A549 (cell line): ENCODE measurements around the gene GPATCH1. TPM values are rescaled to one million over a fixed set of nuclear protein-coding genes. Genes with fewer than 3 reads are reported as not detected.

Source experiments
- ATAC-seq, 2 experiments: fragments of 200-7000 bp in 1 of 2; fragments of >200 bp in 1 of 2; cut with Nextera tagmentation in 1 of 2; cut with Tn5 transposase in 1 of 2; 3 replicates each; pipeline versions ENCODE4 v1.8.0 to v1.9.1; 2018 to 2020; ENCODE audit warnings: mild to moderate bottlenecking in 1 of 2, moderate library complexity in 1 of 2
- CTCF ChIA-PET: fragments of 300-600 bp; sonication (Branson Sonifier 250); formaldehyde crosslinking; extraction: SDS; loops from one replicate; lab custom pipeline; 2021; ENCODE audit warnings: antibody characterized with exemption, inconsistent platforms; lab: Yijun Ruan, JAX
- POLR2A ChIA-PET: fragments of 350-600 bp; formaldehyde crosslinking; extraction: SDS; loops from one replicate; lab custom pipeline; 2021; ENCODE audit warnings: antibody characterized with exemption, inconsistent platforms; lab: Yijun Ruan, JAX
- DNase-seq, 2 experiments: peaks; one replicate each; pipeline versions ENCODE4 v3.0.0 to v3.0.0-alpha.2; 2011 to 2016; ENCODE audit warnings: low read depth in 1 of 2, low spot score in 1 of 2
- FAIRE-seq: peaks from 2 replicates; lab custom pipeline; 2011; peaks lifted over from hg19 to GRCh38; lab: Jason Lieb, UNC
- H3K27ac ChIP-seq, 2 experiments: fragments of >200 bp; sonication (Bioruptor Twin); formaldehyde crosslinking; 3 replicates each; pipeline ENCODE4 v1.5.1; 2016 to 2017
- H3K4me1 ChIP-seq: fragments of >200 bp; sonication (Bioruptor Twin); formaldehyde crosslinking; 3 replicates; pipeline ENCODE4 v1.6.1; 2016
- H3K4me2 ChIP-seq: fragments of >200 bp; sonication (Bioruptor Twin); formaldehyde crosslinking; 3 replicates; pipeline ENCODE4 v1.6.1; 2016
- H3K4me3 ChIP-seq: fragments of >200 bp; sonication (Bioruptor Twin); formaldehyde crosslinking; 3 replicates; pipeline ENCODE4 v1.5.1; 2016
- H3K9me3 ChIP-seq: fragments of >200 bp; sonication (Bioruptor Twin); formaldehyde crosslinking; 3 replicates; pipeline ENCODE4 v1.6.1; 2016
- CBX8 ChIP-seq: fragments of 200-600 bp; sonication (generic); IDR thresholded peaks from 2 replicates; pipeline ENCODE4 v1.6.1; 2016
- CEBPB ChIP-seq, 2 experiments: fragments of >200 bp in 1 of 2; sonication (Bioruptor Twin) in 1 of 2; formaldehyde crosslinking in 1 of 2; IDR thresholded peaks; 2 replicates each; pipeline ENCODE4 v1.6.1; 2012 to 2016
- CHD2 ChIP-seq: fragments of 150-350 bp; IDR thresholded peaks from 2 replicates; pipeline ENCODE4 v1.6.1; 2014; ENCODE audit warnings: low read length; ENCODE audit not compliant: partially characterized antibody
- CHD4 ChIP-seq: fragments of 200-600 bp; sonication (generic); IDR thresholded peaks from 2 replicates; pipeline ENCODE4 v1.6.1; 2016; ENCODE audit warnings: antibody characterized with exemption, mild to moderate bottlenecking, borderline replicate concordance
- CTCF ChIP-seq: fragments of >200 bp; sonication (Bioruptor Twin); formaldehyde crosslinking; IDR thresholded peaks from 3 replicates; pipeline ENCODE4 v1.5.1; 2016
- EHF ChIP-seq: fragments of 250-450 bp; sonication (Bioruptor Pico); IDR thresholded peaks from 2 replicates; pipeline ENCODE4 v1.5.0; 2020; ENCODE audit warnings: mild to moderate bottlenecking
- EHMT2 ChIP-seq: fragments of 200-600 bp; sonication (generic); IDR thresholded peaks from 2 replicates; pipeline ENCODE4 v1.6.1; 2016; ENCODE audit warnings: antibody characterized with exemption, low read depth, mild to moderate bottlenecking, moderate library complexity
- EP300 ChIP-seq, 2 experiments: fragments of >200 bp; sonication (Bioruptor Twin); formaldehyde crosslinking; IDR thresholded peaks; 2 replicates in 1 of 2; 3 replicates in 1 of 2; pipeline ENCODE4 v1.6.1; 2016 to 2017
- FOXS1 ChIP-seq: fragments of 250-450 bp; sonication (Bioruptor Pico); IDR thresholded peaks from 2 replicates; pipeline ENCODE4 v1.5.0; 2020; ENCODE audit warnings: mild to moderate bottlenecking, moderate library complexity
- HDAC2 ChIP-seq: fragments of 200-600 bp; sonication (generic); IDR thresholded peaks from 2 replicates; pipeline ENCODE4 v1.6.1; 2016
- HOXB13 ChIP-seq: fragments of 250-450 bp; sonication (Bioruptor Pico); IDR thresholded peaks from 2 replicates; pipeline ENCODE4 v1.5.0; 2020; ENCODE audit warnings: low read depth, mild to moderate bottlenecking, moderate library complexity
- JUN ChIP-seq, 2 experiments: fragments of >200 bp; sonication (Bioruptor Twin); formaldehyde crosslinking; IDR thresholded peaks; 2 replicates in 1 of 2; 3 replicates in 1 of 2; pipeline ENCODE4 v1.6.1; 2016 to 2017
- KDM1A ChIP-seq: fragments of 200-600 bp; sonication (generic); IDR thresholded peaks from 2 replicates; pipeline ENCODE4 v1.6.1; 2016; ENCODE audit warnings: low read depth, mild to moderate bottlenecking
- MAFK ChIP-seq: fragments of 450-650 bp; IDR thresholded peaks from 2 replicates; pipeline ENCODE4 v1.6.1; 2014; ENCODE audit not compliant: partially characterized antibody
- MYC ChIP-seq: IDR thresholded peaks from 2 replicates; pipeline ENCODE4 v1.6.1; 2012; ENCODE audit warnings: mild to moderate bottlenecking, inconsistent platforms, low read length, improper control_type of control experiment, borderline replicate concordance
- PBX3 ChIP-seq: IDR thresholded peaks from 2 replicates; pipeline ENCODE4 v1.6.1; 2012
- POLR2A ChIP-seq: IDR thresholded peaks from 2 replicates; pipeline ENCODE4 v1.6.1; 2012; ENCODE audit warnings: mild to moderate bottlenecking, low read length
- RAD21 ChIP-seq, 2 experiments: fragments of >200 bp in 1 of 2; sonication (Bioruptor Twin) in 1 of 2; formaldehyde crosslinking in 1 of 2; IDR thresholded peaks in 1 of 2; conservative IDR thresholded peaks in 1 of 2; 2 replicates in 1 of 2; 3 replicates in 1 of 2; pipeline ENCODE4 v1.6.1; 2012 to 2018; ENCODE audit warnings: inconsistent platforms in 1 of 2
- RARB ChIP-seq: fragments of 250-450 bp; sonication (Bioruptor Pico); IDR thresholded peaks from 2 replicates; pipeline ENCODE4 v1.8.0; 2021; ENCODE audit warnings: mild to moderate bottlenecking, moderate library complexity
- RCOR1 ChIP-seq: fragments of 150-350 bp; IDR thresholded peaks from 2 replicates; pipeline ENCODE4 v1.6.1; 2014; ENCODE audit warnings: antibody characterized with exemption, low read length, low read depth
- SMC3 ChIP-seq: fragments of >200 bp; sonication (Bioruptor Twin); formaldehyde crosslinking; IDR thresholded peaks from 3 replicates; pipeline ENCODE4 v1.6.1; 2018; ENCODE audit warnings: inconsistent platforms
- TFCP2L1 ChIP-seq: fragments of 250-450 bp; sonication (Bioruptor Pico); IDR thresholded peaks from 2 replicates; pipeline ENCODE4 v1.5.0; 2021; ENCODE audit warnings: mild to moderate bottlenecking
- TP53 ChIP-seq: fragments of 250-450 bp; sonication (Bioruptor Pico); IDR thresholded peaks from 2 replicates; pipeline ENCODE4 v1.5.0; 2021; ENCODE audit warnings: mild to moderate bottlenecking, moderate library complexity
- ZC3H11A ChIP-seq: fragments of 450-650 bp; IDR thresholded peaks from 2 replicates; pipeline ENCODE4 v1.6.1; 2014; ENCODE audit warnings: antibody characterized with exemption, mild to moderate bottlenecking
- WGBS: methylation state at CpG from one replicate; pipeline ENCODE4 v1.1.6; 2017; ENCODE audit errors: missing lambda C conversion rate; 5-methylcytosine and 5-hydroxymethylcytosine counted together
- polyA plus RNA-seq, 4 experiments: library from polyadenylated mRNA; depleted of rRNA in 3 of 4; stranded (reverse); fragments of >200 nt; fragmentation: RNase III in 1 of 4; extraction: RNeasy Plus Mini Kit Qiagen cat#74134 plus additional on column Dnase treatment in 1 of 4; gene quantifications; 2 replicates in 3 of 4; 3 replicates in 1 of 4; pipeline ENCODE4 v1.2.3, GENCODE V29; 2011 to 2017
- TF ChIP-seq, protein P1 (sequence below): fragments of 150-350 bp; IDR thresholded peaks from 2 replicates; pipeline ENCODE4 v1.6.1; 2014; ENCODE audit warnings: low read depth, mild to moderate bottlenecking, low read length
- TF ChIP-seq, protein P2 (sequence below): fragments of 250-450 bp; sonication (Bioruptor Pico); IDR thresholded peaks from 2 replicates; pipeline ENCODE4 v1.5.0; 2021; ENCODE audit warnings: mild to moderate bottlenecking, moderate library complexity, borderline replicate concordance

GPATCH1 gene
- polyA plus RNA-seq, 2 of the 4 experiments (the other 2 are of a cell fraction) = 12.1 to 24.2 TPM

GRCh38 chr19:33064792-33065550 is 16.0 kb upstream of the GPATCH1 start, which contains the start of gene RHPN2 (continued):
- TF ChIP-seq CTCF (no peak), HDAC2 (no peak), SMC3 (no peak; the same call in 1 of the 3 replicates), TP53 (CRISPR knock-in tag) (no peak), RCOR1 (no peak), MAFK (no peak), JUN (IDR thresholded peaks at IDR 0.05) (peak; percentile 94 to 99), TFCP2L1 (CRISPR knock-in tag) (peak; percentile 66; the same call in 1 of the 2 replicates), POLR2A (peak; percentile 90), CBX8 (no peak), ZC3H11A (no peak), EHF (CRISPR knock-in tag) (0 out of 2 replicates have a peak, but pooled peaks have one; percentile 51), CHD2 (peak; percentile 65), FOXS1 (CRISPR knock-in tag) (0 out of 2 replicates have a peak, but pooled peaks have one; percentile 17)

DNA sequence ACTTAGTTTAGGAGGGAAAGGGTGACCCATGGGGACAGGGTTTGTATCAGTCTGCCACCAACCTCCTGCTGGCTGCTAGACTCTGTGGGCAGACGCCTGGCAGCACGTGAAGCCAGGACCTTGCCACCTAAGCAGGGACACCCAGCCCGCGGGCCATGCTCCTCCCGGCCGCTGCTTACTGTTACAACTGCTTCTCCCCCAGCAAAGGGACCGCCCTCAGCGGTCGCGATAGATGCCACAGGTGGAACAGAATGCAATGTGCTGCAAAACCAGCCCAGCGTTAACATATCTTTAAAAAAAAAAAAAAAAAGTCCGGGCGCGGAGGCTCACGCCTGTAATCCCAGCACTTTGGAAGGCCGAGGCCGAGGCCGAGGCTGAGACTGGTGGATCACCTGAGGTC is 14.4 kb upstream of the GPATCH1 start:
- TF ChIP-seq RAD21 (conservative IDR thresholded peaks at IDR 0.05 in 1 of 2, IDR thresholded peaks at IDR 0.05 in 1 of 2) (no peak), CHD4 (no peak), JUN (IDR thresholded peaks at IDR 0.05) (no peak), HDAC2 (no peak), KDM1A (no peak), EP300 (IDR thresholded peaks at IDR 0.05) (no peak), CEBPB (IDR thresholded peaks at IDR 0.05) (no peak), PBX3 (no peak), CHD2 (no peak), MAFK (no peak), RCOR1 (no peak), EHF (CRISPR knock-in tag) (no peak), EHMT2 (no peak), RARB (CRISPR knock-in tag) (no peak), HOXB13 (no peak), MYC (no peak), TFCP2L1 (CRISPR knock-in tag) (no peak)
- TF ChIP-seq, protein P1, sequence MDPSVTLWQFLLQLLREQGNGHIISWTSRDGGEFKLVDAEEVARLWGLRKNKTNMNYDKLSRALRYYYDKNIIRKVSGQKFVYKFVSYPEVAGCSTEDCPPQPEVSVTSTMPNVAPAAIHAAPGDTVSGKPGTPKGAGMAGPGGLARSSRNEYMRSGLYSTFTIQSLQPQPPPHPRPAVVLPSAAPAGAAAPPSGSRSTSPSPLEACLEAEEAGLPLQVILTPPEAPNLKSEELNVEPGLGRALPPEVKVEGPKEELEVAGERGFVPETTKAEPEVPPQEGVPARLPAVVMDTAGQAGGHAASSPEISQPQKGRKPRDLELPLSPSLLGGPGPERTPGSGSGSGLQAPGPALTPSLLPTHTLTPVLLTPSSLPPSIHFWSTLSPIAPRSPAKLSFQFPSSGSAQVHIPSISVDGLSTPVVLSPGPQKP = no peak
- TF ChIP-seq, protein P2, sequence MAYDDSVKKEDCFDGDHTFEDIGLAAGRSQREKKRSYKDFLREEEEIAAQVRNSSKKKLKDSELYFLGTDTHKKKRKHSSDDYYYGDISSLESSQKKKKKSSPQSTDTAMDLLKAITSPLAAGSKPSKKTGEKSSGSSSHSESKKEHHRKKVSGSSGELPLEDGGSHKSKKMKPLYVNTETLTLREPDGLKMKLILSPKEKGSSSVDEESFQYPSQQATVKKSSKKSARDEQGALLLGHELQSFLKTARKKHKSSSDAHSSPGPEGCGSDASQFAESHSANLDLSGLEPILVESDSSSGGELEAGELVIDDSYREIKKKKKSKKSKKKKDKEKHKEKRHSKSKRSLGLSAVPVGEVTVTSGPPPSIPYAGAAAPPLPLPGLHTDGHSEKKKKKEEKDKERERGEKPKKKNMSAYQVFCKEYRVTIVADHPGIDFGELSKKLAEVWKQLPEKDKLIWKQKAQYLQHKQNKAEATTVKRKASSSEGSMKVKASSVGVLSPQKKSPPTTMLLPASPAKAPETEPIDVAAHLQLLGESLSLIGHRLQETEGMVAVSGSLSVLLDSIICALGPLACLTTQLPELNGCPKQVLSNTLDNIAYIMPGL = no peak
- POLR2A ChIA-PET = no interaction called here
- H3K27ac ChIP-seq = peak overlapping the region in 1 of 2 experiments; percentile 90; a peak in 2 of 6 replicates

More for the DNA sequence above, 14.4 kb upstream of the GPATCH1 start:
- 94% methylated on average over 18 of the region's 18 CpGs for WGBS
- ATAC-seq (no peak), DNase-seq (no peak), FAIRE-seq (peak; percentile 43)
- peaks cover 61% of the 10 kb centered on the region for H3K4me1 ChIP-seq
- H3K9me3 ChIP-seq = no peaks in the 10 kb centered on the region
- H3K4me3 ChIP-seq = no peak overlapping the region
- no peak overlapping the region for H3K4me2 ChIP-seq
- CTCF ChIA-PET = interaction anchor here (1.6 to 4.7 kb wide), 3 partner anchors 11 to 90 kb away, joined by 3 to 25 read pairs (median 11); no protein-coding TSS in a partner anchor
